HG02623 (cell line): ENCODE data around the gene EAPP.
"Not testable (repeated sequence)": the region's sequence is repeated elsewhere in the genome, so short reads cannot be mapped to it uniquely, and the experiment has no call there.

Experiments used
- ATAC-seq: cut with Tn5 transposase; IDR thresholded peaks from one replicate; pipeline ENCODE4 v1.9.1; 2021; ENCODE audit warnings: moderate library complexity; ENCODE audit not compliant: unreplicated experiment

EAPP gene

DNA sequence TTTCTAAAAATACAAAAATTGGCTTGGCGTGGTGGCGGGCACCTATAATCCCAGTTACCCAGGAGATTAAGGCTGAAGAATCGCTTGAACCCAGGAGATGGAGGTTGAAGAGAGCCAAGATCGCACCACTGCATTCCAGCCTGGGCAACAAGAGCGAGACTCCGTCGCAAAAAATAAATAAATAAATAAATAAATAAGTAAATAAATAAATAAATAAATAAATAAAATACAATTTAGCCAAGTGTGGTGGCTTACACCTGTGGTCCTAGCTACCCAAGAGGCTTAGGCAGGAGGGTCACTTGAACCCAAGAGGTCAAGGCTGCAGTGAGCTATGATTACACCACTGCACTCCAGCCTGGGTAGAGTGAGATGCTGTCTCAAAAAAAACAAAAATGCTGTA is 51.0 kb downstream of the EAPP start:
- ATAC-seq: no peak

DNA sequence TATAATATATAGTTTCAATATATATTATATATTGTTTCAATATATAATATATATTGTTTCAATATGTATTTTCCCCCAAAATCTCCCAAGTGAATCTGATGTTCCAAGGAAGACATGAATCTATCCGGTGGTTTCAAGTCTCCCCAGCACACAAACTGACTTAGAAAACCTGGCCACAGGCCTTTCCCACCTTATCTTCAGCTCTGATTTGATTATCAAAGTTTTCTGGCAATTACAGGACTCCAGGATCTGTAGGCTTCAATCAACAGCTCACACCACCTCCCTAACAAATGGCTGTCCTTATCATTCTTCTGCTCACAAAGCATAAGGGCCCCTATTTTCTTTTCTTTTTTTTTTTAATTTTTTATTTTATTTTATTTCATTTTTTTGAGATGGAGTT is 54.8 kb downstream of the EAPP start:
- no peak for ATAC-seq

GRCh38 chr14:34482463-34482862 is 57.0 kb downstream of the EAPP start:
- no peak for ATAC-seq

DNA sequence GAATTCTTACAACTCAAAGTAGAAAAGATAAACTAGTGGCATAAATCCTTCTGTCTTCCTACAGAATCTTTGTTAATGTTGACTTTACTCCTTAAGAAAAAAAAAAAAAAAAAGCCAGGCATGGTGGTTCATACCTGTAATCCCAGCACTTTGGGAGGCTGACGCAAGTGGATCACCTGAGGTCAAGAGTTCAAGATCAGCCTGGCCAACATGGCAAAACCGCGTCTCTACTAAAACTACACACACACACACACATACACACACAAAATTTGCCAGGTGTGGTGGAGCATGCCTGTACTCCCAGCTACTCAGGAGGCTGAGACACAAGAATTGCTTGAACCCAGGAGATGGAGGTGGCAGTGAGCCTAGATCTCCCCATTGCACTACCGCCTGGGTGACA is 59.8 kb downstream of the EAPP start:
- no peak for ATAC-seq

GRCh38 chr14:34478261-34478660 is 61.2 kb downstream of the EAPP start:
- no peak for ATAC-seq

GRCh38 chr14:34476036-34476435 is 63.5 kb downstream of the EAPP start:
- ATAC-seq: not testable (repeated sequence)

- no peak for ATAC-seq
Measured at GRCh38 chr14:34475163-34475562, 64.3 kb downstream of the EAPP start.

- ATAC-seq: no peak
Measured at GRCh38 chr14:34474187-34474679, 65.3 kb downstream of the EAPP start.

GRCh38 chr14:34472706-34473279 is 66.7 kb downstream of the EAPP start:
- no peak for ATAC-seq

DNA sequence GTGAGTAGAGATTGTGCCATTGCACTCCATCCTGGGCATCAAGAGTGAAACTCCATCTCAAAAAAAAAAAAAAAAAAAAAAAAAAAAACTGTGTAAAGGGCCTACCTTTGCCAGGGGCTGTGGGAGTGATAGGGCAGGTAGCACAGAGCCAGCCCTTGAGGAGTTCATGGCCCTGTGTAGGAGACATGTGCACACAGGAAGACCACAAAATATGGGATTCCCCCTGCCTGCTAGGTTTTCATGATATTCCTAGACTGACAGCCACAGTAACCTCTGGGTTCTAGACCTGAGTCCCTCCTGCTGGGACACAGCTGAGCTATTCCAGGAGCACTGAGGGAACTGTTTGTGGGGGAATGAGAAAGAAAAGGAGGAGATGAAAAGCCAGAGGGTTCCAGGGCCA is 69.2 kb downstream of the EAPP start:
- no peak for ATAC-seq

DNA sequence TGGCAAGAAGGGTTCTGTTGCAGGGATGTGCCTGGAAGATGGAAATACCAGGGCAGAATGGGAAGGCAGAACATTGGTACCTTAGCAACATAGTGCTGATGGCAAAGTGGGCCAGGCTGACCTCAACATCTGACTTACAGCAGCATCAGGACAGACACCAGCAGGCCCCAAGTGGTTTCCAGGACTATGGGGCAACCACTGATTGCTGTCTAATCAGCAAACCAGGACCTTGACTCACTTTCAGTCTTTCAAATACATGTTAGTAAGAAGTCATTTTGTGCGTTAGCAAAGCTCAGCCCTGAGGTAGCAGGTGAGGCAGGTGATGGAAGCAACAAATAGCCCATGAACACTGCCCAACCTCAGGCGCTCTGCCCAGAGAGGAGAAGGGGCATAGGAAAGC is 72.8 kb downstream of the EAPP start:
- ATAC-seq: no peak
